ENCODE measurements around the gene ESRRG. TPM values are rescaled to one million over a fixed set of nuclear protein-coding genes. Genes with fewer than 3 reads are reported as not detected.

Gene ESRRG
- total RNA-seq, 1 donor from 2014 or later, result 3.8 TPM

GRCh38 chr1:216742625-216743024 is 19.4 kb upstream of the ESRRG start:
- Mint-ChIP-seq H3K27me3 (ENCODE audit: unreplicated experiment) (no peaks in the 10 kb centered on the region), H3K36me3 (ENCODE audit: low read depth, unreplicated experiment) (no peaks in the 10 kb centered on the region), H3K27ac (ENCODE audit: unreplicated experiment) (no peak overlapping the region), H3K4me3 (ENCODE audit: unreplicated experiment) (no peak overlapping the region), H3K9me3 (ENCODE audit: unreplicated experiment) (no peaks in the 10 kb centered on the region), H3K4me1 (ENCODE audit: unreplicated experiment) (peaks cover 7% of the 10 kb centered on the region)
- peak; percentile 69 for TF ChIP-seq CTCF (IDR thresholded peaks at IDR 0.05; ENCODE audit: unreplicated experiment)
- DNase-seq (ENCODE audit: low spot score), result no peak

GRCh38 chr1:216740331-216740730 is 17.1 kb upstream of the ESRRG start:
- Mint-ChIP-seq H3K4me1 (ENCODE audit: unreplicated experiment) (peaks cover 7% of the 10 kb centered on the region), H3K4me3 (ENCODE audit: unreplicated experiment) (no peak overlapping the region), H3K27ac (ENCODE audit: unreplicated experiment) (no peak overlapping the region), H3K9me3 (ENCODE audit: unreplicated experiment) (no peaks in the 10 kb centered on the region), H3K27me3 (ENCODE audit: unreplicated experiment) (no peaks in the 10 kb centered on the region), H3K36me3 (ENCODE audit: low read depth, unreplicated experiment) (no peaks in the 10 kb centered on the region)
- DNase-seq (ENCODE audit: low spot score), result no peak
- no peak for TF ChIP-seq CTCF (IDR thresholded peaks at IDR 0.05; ENCODE audit: unreplicated experiment)

- H3K9me3 Mint-ChIP-seq (ENCODE audit: unreplicated experiment), result no peaks in the 10 kb centered on the region
- H3K36me3 Mint-ChIP-seq (ENCODE audit: low read depth, unreplicated experiment), result no peaks in the 10 kb centered on the region
- H3K27me3 Mint-ChIP-seq (ENCODE audit: unreplicated experiment), result no peaks in the 10 kb centered on the region
- TF ChIP-seq CTCF (IDR thresholded peaks at IDR 0.05; ENCODE audit: unreplicated experiment), result no peak
- no peak overlapping the region for H3K27ac Mint-ChIP-seq (ENCODE audit: unreplicated experiment)
- DNase-seq (ENCODE audit: low spot score), result no peak
- no peak overlapping the region for H3K4me3 Mint-ChIP-seq (ENCODE audit: unreplicated experiment)
- H3K4me1 Mint-ChIP-seq (ENCODE audit: unreplicated experiment), result peaks cover 7% of the 10 kb centered on the region
These were observed 16.6 kb upstream of the ESRRG start for GRCh38 chr1:216739793-216740192.

- H3K36me3 Mint-ChIP-seq (ENCODE audit: low read depth, unreplicated experiment), result no peaks in the 10 kb centered on the region
- no peaks in the 10 kb centered on the region for H3K27me3 Mint-ChIP-seq (ENCODE audit: unreplicated experiment)
- TF ChIP-seq CTCF (IDR thresholded peaks at IDR 0.05; ENCODE audit: unreplicated experiment), result no peak
- no peaks in the 10 kb centered on the region for H3K9me3 Mint-ChIP-seq (ENCODE audit: unreplicated experiment)
- H3K4me1 Mint-ChIP-seq (ENCODE audit: unreplicated experiment), result peaks cover 2% of the 10 kb centered on the region
- H3K4me3 Mint-ChIP-seq (ENCODE audit: unreplicated experiment), result no peak overlapping the region
- no peak overlapping the region for H3K27ac Mint-ChIP-seq (ENCODE audit: unreplicated experiment)
- no peak for DNase-seq (ENCODE audit: low spot score)
These were observed 8.9 kb upstream of the ESRRG start for GRCh38 chr1:216732121-216732520.

GRCh38 chr1:216731562-216731961 is 8.3 kb upstream of the ESRRG start:
- no peaks in the 10 kb centered on the region for H3K36me3 Mint-ChIP-seq (ENCODE audit: low read depth, unreplicated experiment)
- H3K4me1 Mint-ChIP-seq (ENCODE audit: unreplicated experiment), result peaks cover 2% of the 10 kb centered on the region
- no peaks in the 10 kb centered on the region for H3K27me3 Mint-ChIP-seq (ENCODE audit: unreplicated experiment)
- TF ChIP-seq CTCF (IDR thresholded peaks at IDR 0.05; ENCODE audit: unreplicated experiment), result no peak
- H3K9me3 Mint-ChIP-seq (ENCODE audit: unreplicated experiment), result no peaks in the 10 kb centered on the region
- H3K4me3 Mint-ChIP-seq (ENCODE audit: unreplicated experiment), result no peak overlapping the region
- DNase-seq (ENCODE audit: low spot score), result no peak
- H3K27ac Mint-ChIP-seq (ENCODE audit: unreplicated experiment), result no peak overlapping the region

All from endothelial cell (in vitro differentiated cells).